Endodermal cell (in vitro differentiated cells): ENCODE measurements around the gene ADGRL4. TPM values are rescaled to one million over a fixed set of nuclear protein-coding genes. Genes with fewer than 3 reads are reported as not detected.

Experiments
- DNase-seq: peaks from one replicate; pipeline ENCODE4 v3.0.0-alpha.2; 2017
- H3K27ac ChIP-seq: 2 replicates; pipeline ENCODE4 v1.5.1; 2013; ENCODE audit warnings: mild to moderate bottlenecking, low read depth, low read length, moderate library complexity
- H3K27me3 ChIP-seq: 2 replicates; pipeline ENCODE4 v1.6.1; 2013; ENCODE audit warnings: mild to moderate bottlenecking, low read length, moderate library complexity; ENCODE audit not compliant: insufficient read depth, control insufficient read depth, poor library complexity, severe bottlenecking
- H3K36me3 ChIP-seq: 2 replicates; pipeline ENCODE4 v1.7.0; 2013; ENCODE audit warnings: mild to moderate bottlenecking, low read length, moderate library complexity; ENCODE audit not compliant: control insufficient read depth, insufficient read depth
- H3K4me1 ChIP-seq: one replicate; pipeline ENCODE4 v1.7.0; 2013; ENCODE audit warnings: low read length; ENCODE audit not compliant: control insufficient read depth, insufficient read depth
- H3K4me3 ChIP-seq: 2 replicates; pipeline ENCODE4 v1.5.1; 2013; ENCODE audit warnings: mild to moderate bottlenecking, low read length, moderate library complexity
- H3K9ac ChIP-seq: 2 replicates; pipeline ENCODE4 v1.6.1; 2013; ENCODE audit warnings: mild to moderate bottlenecking, low read length, moderate library complexity; ENCODE audit not compliant: poor library complexity, severe bottlenecking; ENCODE audit errors: extremely low read depth
- H3K9me3 ChIP-seq: 2 replicates; pipeline ENCODE4 v1.6.1; 2013; ENCODE audit warnings: mild to moderate bottlenecking, low read length, moderate library complexity; ENCODE audit not compliant: control insufficient read depth
- H3K27ac Mint-ChIP-seq: 2 replicates; pipeline ENCODE4 v1.8.0; 2020; ENCODE audit warnings: mixed read lengths
- H3K27me3 Mint-ChIP-seq: 2 replicates; pipeline ENCODE4 v1.8.0; 2021; ENCODE audit warnings: mild to moderate bottlenecking, mixed read lengths; ENCODE audit not compliant: insufficient read depth
- H3K36me3 Mint-ChIP-seq: 2 replicates; pipeline ENCODE4 v1.8.0; 2020; ENCODE audit warnings: low read depth, mixed read lengths
- H3K4me1 Mint-ChIP-seq: 2 replicates; pipeline ENCODE4 v1.8.0; 2020; ENCODE audit warnings: mixed read lengths
- H3K4me3 Mint-ChIP-seq: 2 replicates; pipeline ENCODE4 v1.8.0; 2020; ENCODE audit warnings: mild to moderate bottlenecking, moderate library complexity, mixed read lengths
- H3K9me3 Mint-ChIP-seq: 2 replicates; pipeline ENCODE4 v1.8.0; 2020; ENCODE audit warnings: mild to moderate bottlenecking, mixed read lengths
- CTCF ChIP-seq: fragments of 200-600 bp; sonication (generic); conservative IDR thresholded peaks from 2 replicates; pipeline ENCODE4 v1.5.0; 2021; ENCODE audit warnings: antibody characterized with exemption, mild to moderate bottlenecking
- WGBS, 2 experiments: methylation state at CpG; one replicate each; pipeline versions ENCODE4 v1.1.5 to v1.1.7; 2013; ENCODE audit warnings: missing lambda C conversion rate in 2 of 2, mixed read lengths in 1 of 2; ENCODE audit not compliant: insufficient coverage in 1 of 2, insufficient read length in 1 of 2; 5-methylcytosine and 5-hydroxymethylcytosine counted together
- total RNA-seq, 2 donors: library from RNA; stranded (reverse); fragmentation: NEBNext Ultra II Directional in 1 of 2; extraction: Animal tissue kit (Norgen Biotek cat#: 25700) in 1 of 2; gene quantifications; 2 replicates in 1 of 2; 3 replicates in 1 of 2; pipeline ENCODE4 v1.2.1, GENCODE V29; 2021

Gene ADGRL4
- total RNA-seq, 2 donors from 2014 or later: 0.44 TPM

GRCh38 chr1:79005945-79006344, 585 bp downstream of the ADGRL4 start:
- no peaks in the 10 kb centered on the region for H3K9me3 Mint-ChIP-seq
- Histone ChIP-seq H3K9me3 (no peaks in the 10 kb centered on the region), H3K4me3 (peak overlapping the region; percentile 80), H3K9ac (no peak overlapping the region), H3K27ac (no peak overlapping the region), H3K4me1 (no peaks in the 10 kb centered on the region), H3K27me3 (peaks cover 5% of the 10 kb centered on the region), H3K36me3 (no peaks in the 10 kb centered on the region)
- WGBS, 2 experiments: 72 to 81% methylated on average over 4 of the region's 4 CpGs
- peak overlapping the region; percentile 72 for H3K4me3 Mint-ChIP-seq
- H3K4me1 Mint-ChIP-seq: no peaks in the 10 kb centered on the region
- TF ChIP-seq CTCF: no peak
- DNase-seq: no peak
- no peak overlapping the region for H3K27ac Mint-ChIP-seq
- peaks cover 5% of the 10 kb centered on the region for H3K27me3 Mint-ChIP-seq
- no peaks in the 10 kb centered on the region for H3K36me3 Mint-ChIP-seq

- H3K4me3 Mint-ChIP-seq: no peak overlapping the region
- peaks cover 5% of the 10 kb centered on the region for H3K27me3 Mint-ChIP-seq
- no peaks in the 10 kb centered on the region for H3K36me3 ChIP-seq
- no peak for TF ChIP-seq CTCF
- H3K9me3 Mint-ChIP-seq: no peaks in the 10 kb centered on the region
- no peak overlapping the region for H3K4me3 ChIP-seq
- no peaks in the 10 kb centered on the region for H3K4me1 ChIP-seq
- no peaks in the 10 kb centered on the region for H3K36me3 Mint-ChIP-seq
- H3K9me3 ChIP-seq: no peaks in the 10 kb centered on the region
- WGBS, 2 experiments: 100% methylated on average over 3 of the region's 3 CpGs; no CpG with 5 or more reads in 1 of the 2 experiments
- peaks cover 5% of the 10 kb centered on the region for H3K27me3 ChIP-seq
- no peak overlapping the region for H3K27ac ChIP-seq
- DNase-seq: no peak
- H3K4me1 Mint-ChIP-seq: no peaks in the 10 kb centered on the region
- no peak overlapping the region for H3K27ac Mint-ChIP-seq
- no peak overlapping the region for H3K9ac ChIP-seq
These were observed 1.6 kb downstream of the ADGRL4 start for GRCh38 chr1:79004916-79005315.

GRCh38 chr1:78996791-78997190, 9.7 kb downstream of the ADGRL4 start:
- 93% methylated on average over 1 of the region's 1 CpG; no CpG with 5 or more reads in 1 of the 2 experiments for WGBS, 2 experiments
- H3K27ac ChIP-seq: no peak overlapping the region
- Mint-ChIP-seq H3K36me3 (no peaks in the 10 kb centered on the region), H3K4me1 (no peaks in the 10 kb centered on the region), H3K27me3 (no peaks in the 10 kb centered on the region), H3K9me3 (no peaks in the 10 kb centered on the region), H3K4me3 (no peak overlapping the region), H3K27ac (no peak overlapping the region)
- H3K9ac ChIP-seq: no peak overlapping the region
- peaks cover 3% of the 10 kb centered on the region for H3K4me1 ChIP-seq
- H3K36me3 ChIP-seq: no peaks in the 10 kb centered on the region
- H3K9me3 ChIP-seq: no peaks in the 10 kb centered on the region
- H3K27me3 ChIP-seq: no peaks in the 10 kb centered on the region
- TF ChIP-seq CTCF: no peak
- no peak overlapping the region for H3K4me3 ChIP-seq
- no peak for DNase-seq
